HG03060 (cell line): ENCODE results near the gene NKAIN4.
"Not testable (repeated sequence)": the region's sequence is repeated elsewhere in the genome, so short reads cannot be mapped to it uniquely, and the experiment has no call there.

Experiments
- ATAC-seq: cut with Tn5 transposase; IDR thresholded peaks from one replicate; pipeline ENCODE4 v1.9.1; 2021; ENCODE audit warnings: low read depth, moderate number of reproducible peaks; ENCODE audit not compliant: unreplicated experiment

Gene NKAIN4

DNA sequence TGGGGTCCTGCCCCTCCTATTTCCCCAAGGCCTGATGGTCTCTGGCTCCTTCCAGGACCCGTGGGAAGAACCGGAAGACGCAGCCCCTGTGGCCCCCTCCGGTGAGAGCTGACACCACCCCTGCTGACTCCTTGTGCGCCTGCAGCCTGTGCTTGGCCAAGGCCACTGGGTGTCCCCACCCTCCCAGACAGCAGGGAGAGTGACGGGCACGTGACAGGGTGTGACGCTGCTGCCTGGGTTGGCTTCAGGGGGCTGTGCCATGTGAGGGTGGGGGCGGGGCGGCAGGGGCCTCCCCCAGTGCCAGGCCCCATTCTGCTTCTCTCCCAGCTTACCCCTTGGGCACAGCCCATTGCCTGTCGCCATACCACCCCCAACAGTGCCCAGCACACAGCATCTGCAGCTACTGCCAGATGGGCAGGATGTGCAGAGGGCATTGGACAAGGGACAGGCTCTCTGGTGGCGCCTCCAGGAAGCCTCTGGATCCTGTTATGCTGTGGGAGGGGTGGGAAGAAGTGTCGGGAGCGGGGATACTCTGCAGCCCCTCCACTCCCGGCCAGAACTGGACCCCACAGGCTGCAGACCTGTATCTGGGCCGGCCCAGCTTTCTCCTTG lies 15.6 kb downstream of the NKAIN4 start:
- ATAC-seq = no peak

DNA sequence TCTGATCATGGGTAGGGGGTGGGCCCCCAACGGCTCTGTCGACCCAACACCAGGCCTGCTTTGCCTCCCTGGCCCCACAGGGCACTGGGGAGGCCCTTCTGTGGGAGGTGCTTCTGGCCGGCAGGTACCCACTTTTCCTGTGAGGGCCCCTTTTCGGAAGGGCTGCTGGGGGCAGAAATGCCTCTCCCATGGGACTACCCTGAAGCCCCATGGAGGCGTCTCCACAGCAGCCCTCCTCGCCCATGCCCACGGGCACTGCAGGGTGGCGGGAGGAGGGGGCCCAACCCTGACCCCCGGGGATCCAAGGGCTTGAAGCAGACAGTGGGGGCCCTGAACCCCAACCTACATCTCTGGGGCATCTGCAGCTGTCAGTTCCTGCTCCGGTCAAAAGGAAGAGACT lies 16.2 kb downstream of the NKAIN4 start:
- ATAC-seq = no peak

DNA sequence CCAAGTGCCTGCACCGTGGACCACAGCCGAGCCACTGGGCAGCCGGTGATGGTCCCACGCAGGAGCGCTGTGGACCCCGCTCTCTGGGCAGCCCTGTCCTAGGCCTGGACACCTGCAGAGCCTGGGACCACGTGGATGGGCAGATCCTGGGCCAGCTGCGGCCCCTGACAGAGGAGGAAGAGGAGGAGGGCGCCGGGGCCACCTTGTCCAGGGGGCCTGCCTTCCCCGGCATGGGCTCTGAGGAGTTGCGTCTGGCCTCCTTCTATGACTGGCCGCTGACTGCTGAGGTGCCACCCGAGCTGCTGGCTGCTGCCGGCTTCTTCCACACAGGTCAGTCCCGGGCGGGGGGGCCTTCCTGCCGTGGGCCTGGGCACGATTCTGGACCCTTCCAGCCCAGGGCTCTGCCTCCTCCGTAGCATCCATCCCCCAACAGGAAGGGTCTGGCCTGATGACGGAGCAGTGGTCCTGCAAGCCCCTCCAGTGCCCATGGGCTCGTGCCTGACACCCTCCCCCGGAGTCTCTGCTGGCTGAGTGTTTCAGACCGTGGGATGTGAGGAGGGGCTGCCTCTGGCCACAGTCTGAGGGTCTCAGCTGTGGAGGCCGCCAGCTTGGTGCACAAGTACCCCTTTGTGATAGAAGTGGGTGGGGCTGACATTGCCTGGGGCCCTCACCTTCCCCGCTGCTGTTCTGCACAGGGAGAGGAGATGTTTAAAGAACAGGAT lies 18.0 kb downstream of the NKAIN4 start:
- no peak for ATAC-seq

DNA sequence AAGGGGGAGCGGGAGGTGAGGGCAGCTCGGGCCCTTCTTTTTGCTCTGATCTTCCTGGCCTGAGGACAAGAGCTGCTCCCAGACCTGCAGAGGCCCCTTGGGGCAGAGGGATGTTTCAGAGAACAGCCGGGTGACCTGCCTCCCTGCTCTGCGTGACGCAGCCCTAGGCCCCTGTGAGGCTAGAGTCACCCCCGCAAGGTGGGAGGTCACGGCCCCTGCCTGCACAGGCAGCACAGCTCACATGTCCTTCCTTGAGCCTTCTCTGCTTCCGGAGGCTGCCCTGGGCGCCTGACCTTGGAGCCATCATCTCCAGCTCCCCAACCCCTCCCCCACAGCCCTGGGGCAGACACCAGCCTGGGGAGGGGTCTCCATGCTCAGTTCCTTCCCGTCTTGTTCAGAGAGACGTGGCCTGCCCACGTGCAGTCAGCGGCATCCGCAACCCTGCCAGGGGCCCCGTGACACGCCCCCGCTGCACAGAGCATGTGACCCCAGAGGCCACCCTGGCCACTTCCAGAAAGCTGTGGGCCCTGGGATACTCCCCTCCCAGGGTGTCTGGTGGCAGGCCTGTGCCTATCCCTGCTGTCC lies 18.8 kb downstream of the NKAIN4 start, which contains the start of gene BIRC7:
BIRC7 (plus strand) TSS at position 507 of the 585 bp plus-strand sequence. CDS start 192 bp downstream, outside the sequence.
- no peak for ATAC-seq

DNA sequence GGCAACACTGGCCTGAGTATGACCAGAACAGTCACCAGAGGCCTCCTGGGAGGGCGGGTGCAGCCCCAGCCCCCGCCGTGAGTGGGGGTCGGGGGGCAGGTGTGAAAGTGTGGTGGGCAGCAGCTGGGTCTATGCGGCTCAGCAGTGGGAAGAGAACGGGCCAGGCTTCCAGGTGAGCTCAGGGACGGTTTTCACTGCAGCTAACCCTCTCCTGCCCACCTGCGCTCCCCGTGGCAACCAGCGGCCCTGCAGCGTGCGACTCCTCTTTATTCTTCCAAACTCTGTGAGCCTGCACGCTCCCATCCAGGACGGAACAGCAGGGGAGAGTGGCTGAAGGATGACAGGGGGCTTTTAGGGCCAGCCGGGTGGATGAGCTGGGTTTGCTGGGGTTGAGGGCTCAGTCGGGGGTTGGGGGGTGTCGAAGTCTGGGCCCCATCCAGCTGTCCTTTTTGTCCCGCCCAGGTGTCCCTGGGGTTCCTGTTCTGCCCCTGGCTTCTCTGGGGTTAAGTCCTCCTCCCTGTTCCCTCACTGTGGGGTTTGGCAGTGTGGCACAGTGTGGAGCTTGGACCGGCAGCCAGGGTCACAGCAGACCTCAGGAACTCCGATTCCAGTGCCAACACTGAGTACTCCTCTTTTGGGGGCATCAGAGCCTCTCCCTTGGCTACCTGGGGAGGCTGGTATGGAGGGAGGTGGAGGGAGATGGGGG lies 19.4 kb downstream of the NKAIN4 start:
- no peak for ATAC-seq

DNA sequence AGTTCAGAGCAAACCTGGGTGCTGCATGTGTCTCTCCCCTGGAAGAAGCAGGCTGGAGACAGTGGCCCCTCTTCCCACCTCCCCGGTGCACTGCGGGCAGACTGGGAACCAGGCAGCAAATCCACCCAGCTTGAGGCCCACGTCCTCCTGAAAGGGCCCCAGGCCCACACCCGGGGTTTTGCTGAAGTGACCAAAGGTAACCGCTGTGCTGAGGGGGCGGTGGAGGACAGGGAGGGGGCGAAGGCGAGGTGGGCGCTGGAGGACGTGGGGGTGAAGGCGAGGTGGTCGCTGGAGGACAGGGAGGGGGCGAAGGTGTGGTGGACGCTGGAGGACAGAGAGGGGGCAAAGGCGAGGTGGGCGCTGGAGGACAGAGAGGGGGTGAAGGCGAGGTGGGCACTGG lies 20.3 kb downstream of the NKAIN4 start:
- ATAC-seq = no peak

DNA sequence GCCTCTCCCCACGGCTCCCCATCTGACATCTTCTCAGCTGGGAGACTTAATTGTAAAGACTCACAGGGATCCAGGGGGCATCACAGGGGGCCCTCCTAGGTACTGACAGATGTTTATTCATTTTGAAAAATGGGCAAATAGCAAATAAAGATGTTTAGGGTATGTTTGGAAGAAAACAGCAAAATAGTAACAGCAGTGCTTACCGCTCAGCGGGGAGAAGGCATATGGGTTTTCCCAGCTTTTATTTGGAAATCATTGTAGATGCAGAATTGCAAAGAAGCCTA lies 21.3 kb downstream of the NKAIN4 start:
- ATAC-seq = no peak

DNA sequence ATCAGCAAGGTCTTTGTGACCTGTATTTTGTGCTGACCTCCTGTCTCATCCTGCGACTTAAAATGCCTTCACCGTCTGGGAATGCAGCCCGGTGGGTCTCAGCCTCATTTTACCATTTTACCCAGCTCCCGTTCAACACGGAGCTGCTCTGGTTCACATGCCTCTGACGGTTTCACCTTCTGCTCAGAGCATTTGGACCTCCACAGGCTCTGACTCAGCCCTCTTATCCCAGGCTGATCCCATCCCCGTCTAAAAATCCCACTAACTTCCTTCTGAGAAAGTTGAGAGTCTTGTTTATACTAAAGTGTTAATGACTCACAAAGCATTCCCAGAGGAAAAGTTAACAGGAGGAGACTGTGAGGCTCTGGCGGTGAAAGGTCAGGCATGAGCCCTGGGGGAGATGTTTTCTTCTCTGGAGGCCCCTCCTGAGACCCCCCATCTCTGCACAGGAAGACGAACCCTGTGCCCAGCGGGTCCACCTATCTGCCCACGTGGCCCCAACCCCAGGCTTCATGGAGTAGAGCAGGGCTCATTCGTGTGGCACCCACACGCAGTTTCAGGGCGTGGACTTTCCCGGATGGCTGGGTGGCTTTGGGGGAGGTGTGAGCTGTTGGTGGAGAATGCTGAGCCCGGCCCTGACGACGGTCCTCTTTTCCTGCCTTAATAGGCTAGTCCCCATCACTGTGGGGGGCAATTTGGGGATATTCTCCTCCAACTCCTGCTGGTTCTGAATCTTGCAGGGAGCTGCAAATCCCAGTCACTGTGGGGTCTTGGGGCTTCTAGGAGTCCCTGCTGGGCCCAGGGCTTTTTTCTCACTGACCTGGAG lies 21.8 kb downstream of the NKAIN4 start:
- ATAC-seq = no peak

DNA sequence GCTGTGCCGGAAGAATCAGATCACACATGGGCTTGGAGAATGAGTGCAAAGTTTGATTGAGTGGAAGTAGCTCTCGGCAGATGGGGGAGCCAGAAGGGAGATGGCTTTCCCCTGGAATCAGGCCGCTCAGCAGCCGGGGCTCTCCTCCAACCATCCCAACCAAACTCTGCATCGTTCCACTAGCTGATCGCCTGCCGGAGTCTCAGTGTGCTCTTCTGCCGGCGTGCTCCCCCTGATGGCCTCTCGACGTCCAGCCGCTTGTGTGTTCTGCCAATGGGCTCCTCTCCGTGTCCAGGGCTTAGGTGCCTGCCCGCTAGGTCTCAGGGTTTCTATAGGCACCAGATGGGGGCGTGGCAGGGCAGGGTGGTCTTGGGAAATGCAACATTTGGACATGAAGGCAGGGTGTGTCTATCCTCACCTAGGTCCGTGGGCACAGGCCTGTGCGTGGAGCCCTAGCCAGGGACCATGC lies 23.4 kb downstream of the NKAIN4 start:
- no peak for ATAC-seq

DNA sequence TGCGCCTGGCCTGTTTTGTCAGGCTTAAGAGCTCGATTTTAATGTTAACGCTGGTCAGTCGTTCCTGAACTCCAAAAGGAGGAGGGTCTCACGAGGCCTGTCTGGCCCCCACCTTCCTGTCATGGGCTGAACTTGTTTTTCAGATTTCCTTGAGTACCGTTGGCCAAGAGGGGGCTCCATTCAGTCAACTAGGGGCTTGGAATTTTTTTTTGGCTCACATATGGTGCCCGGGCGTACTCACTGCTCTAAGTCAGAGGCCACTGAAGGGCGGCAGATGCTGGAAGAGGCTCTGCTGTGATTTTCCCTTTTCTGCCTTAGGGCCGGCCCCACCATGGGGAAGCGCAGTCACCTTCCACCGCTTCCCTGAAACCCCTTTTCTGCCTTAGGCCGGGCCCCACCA lies 25.5 kb downstream of the NKAIN4 start:
- ATAC-seq = no peak

DNA sequence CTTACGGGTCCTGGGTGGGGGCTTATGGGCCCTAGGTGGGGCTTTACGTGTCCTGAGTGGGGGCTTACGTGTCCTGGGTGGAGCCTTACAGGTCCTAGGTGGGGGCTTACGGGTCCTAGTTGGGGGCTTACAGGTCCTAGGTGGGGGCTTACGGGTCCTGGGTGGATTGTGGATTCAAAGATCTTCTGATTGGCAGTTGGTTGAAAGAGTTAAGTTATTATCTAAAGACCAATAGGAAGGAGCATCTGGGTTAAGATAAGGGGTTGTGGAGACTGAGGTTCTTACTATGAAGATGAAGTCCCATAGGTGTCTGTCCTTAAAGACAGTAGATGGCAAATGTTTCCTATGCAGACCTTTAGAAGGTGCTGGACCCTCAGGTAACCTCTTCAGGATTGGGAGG lies 27.0 kb downstream of the NKAIN4 start:
- no peak for ATAC-seq

DNA sequence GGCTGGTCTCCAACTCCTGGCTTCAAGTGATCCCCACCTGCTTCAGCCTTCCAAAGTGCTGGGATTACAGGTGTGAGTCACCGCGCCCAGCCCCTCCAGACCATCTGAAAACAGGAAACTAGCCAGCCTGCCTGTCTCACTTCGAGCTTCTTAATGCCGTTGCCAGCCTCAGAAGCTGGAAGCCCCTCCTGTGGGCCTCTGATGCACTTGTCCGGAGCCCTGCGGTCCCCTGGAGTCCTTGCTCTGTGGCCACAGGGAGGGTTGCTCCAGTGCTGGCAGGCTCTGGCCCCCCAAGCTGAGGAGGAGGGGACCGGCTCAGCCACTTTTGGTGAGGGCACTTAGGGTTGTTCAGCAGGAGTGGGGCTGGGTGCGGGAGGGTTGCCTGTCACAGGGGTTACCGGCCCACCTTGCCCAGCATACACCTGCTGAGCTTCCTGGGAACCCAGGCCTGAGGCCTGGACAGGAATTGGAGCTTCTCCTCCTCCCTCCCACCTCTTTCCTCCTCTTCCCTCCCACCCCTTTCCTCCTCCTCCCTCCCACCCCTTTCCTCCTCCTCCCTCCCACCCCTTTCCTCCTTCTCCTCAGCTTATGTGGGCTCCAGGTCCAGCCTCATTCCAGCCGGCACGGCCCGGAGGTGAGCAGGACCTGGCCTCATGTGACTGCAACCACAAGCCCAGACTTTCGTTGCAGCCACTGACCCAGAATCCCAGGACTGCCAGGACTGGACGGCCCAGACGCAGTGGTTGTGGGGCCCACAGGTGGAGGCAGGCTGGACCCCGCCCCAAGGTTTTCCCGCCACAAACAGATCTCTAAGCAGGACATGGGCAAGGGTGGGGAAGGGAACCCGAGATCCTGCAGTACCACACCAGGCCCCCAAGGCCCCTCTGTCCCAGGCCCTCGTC lies 28.0 kb downstream of the NKAIN4 start:
- no peak for ATAC-seq

DNA sequence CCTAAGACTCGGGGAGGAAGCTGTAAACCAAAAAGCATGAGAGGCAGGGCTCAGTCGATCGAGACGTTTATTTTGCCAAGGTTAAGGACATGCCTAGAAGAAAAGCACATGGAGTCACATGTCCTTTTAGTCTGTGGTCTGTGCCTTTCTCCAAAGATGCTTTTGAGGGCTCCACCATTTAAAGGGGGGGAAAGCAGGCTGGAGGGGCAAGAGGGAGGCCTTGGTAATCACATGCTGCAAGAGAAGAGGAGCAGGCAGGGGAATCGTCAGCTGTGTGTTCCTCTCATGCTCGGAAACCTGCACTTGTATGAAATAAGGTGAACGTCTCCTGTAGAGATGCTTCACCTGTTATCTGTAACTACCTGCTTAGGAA lies 29.2 kb downstream of the NKAIN4 start:
- no peak for ATAC-seq

DNA sequence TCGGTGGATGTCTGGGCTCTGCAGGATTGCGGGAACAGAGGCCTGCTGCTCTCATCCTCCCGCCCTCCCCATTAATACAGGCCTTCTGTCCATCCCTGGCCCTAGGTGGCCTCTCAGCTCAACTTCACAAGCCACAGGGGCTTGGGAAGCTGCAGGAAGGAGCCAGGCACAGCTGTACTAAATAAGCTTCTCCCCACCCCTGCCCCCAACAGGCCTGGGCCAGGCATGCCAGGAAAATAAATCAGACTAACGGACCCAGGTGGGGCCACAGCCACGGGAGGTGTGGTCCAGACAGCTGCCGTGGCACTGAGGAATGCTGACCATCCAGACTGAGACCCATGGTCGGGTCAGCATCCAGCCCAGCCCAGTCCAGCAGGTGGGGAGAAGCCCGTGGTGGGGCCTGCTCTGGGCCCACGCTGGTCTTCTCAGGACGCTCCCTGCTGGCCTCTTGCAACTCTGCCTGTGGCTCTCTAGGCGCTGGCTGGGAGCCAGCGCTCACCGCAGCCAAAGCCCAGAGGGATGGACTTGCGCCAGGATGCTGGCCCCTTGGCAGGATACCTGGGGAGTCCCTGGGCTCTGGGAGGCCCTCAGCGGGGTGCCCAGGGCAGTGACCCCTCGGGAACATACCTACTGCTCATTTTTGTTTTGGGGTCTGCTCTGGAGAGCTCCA lies 29.7 kb downstream of the NKAIN4 start:
- ATAC-seq = no peak

DNA sequence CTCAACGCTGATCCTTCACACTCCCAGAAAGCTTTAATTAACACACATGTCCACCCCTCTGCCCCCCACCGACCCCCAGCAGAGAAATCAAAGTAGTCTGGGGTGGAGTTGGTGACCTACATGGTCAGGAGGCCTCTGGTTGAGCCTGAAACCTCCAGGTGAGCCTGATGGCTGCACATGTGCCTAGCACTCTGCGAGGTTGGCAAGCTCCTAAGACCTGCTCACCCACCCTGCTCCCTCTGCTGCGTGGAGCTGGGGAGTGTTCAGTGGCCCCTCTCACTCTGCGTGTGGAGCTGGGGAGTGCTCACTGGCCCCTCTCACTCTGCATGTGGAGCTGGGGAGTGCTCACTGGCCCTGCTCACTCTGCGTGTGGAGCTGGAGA lies 30.4 kb downstream of the NKAIN4 start:
- no peak for ATAC-seq

DNA sequence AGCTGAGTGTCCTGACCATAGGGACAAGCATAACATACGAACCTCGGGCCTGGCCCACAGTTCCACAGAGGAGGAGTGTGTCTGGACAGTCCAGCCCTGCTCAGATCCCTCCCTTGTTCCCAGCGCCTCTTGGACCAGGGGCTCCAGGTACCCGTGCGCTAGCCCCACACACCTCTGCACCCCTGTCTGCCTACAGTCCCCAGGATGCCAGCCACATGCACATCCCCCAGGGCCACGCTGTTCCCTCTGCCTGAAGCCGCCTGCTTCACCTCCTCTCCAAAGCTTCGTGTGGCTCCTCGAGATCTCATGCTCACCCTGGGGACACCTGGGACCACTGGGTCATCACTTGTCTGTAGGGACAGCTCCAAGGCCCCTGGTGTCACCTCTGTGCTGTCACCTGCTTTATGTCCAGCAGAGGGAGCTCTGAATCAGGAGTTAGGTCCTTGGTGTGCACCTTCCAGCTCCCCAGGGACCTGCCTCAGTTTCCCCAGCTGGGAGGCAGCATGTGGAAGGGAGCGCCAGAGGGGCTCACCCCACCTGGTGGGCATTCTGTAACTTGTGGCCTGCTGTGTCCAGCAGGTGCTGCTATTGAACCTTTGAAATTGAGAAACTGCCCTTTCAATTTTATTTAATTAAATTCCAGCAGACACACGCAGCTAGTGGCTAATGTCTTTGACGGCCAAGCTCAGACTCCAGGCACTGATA lies 31.0 kb downstream of the NKAIN4 start:
- ATAC-seq = no peak

DNA sequence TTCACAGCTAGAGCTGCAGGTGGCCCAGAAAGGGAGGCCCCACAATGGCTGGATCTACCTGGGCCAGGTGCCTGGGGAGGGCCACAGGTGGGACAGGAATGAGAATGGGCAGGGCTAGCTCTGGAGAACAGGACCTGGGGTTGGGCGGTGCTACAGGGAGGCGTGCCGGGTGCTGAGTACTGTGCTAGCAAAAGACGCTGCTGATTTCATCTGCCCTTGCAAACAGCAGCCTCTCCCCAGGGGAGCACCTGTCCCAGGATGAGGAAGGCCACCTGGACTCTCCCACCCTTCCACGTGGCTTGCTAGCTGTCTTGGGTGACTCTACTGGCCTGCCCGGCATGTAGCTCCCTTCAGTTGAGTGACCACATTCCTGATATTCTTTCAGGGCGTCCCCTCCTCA lies 31.7 kb downstream of the NKAIN4 start:
- ATAC-seq = no peak

DNA sequence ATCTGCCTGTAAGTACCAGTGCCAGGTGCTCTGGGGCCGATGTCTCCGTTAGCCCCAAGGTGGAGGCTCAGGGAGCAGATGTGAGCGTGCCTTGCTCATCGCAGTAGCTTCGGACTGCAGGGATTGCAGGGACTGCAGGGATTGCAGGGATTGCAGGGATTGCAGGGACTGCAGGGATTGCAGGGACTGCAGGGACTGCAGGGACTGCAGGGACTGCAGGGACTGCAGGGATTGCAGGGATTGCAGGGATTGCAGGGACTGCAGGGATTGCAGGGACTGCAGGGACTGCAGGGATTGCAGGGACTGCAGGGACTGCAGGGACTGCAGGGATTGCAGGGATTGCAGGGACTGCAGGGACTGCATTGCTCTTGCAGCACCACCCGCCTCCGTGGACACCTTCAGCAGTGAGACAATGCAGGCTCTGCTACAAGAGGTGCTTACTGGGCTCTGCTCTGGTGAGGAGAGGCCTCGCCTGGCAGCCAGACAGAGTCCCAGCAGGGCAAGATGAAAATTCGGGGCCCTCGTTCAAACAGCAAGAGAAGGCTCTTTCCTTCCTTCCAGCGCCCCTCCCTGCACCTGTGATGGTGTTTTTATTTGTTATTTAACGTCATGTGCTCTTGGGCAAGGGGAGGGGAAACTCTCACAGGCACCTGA lies 32.7 kb downstream of the NKAIN4 start:
- ATAC-seq = not testable (repeated sequence)
